ENCODE measurements around the gene AIRE. TPM values are rescaled to one million over a fixed set of nuclear protein-coding genes. Genes with fewer than 3 reads are reported as not detected.

Gene AIRE
- total RNA-seq, 1 donor from 2014 or later: 0.13 TPM

- H3K4me1 Mint-ChIP-seq: no peaks in the 10 kb centered on the region
- H3K27me3 Mint-ChIP-seq (ENCODE audit: low read depth): no peaks in the 10 kb centered on the region
- H3K9me3 Mint-ChIP-seq: no peaks in the 10 kb centered on the region
- TF ChIP-seq CTCF (IDR thresholded peaks at IDR 0.05; ENCODE audit: unreplicated experiment): no peak
- DNase-seq (ENCODE audit: low spot score in 2 of 2, unreplicated experiment in 2 of 2): no peak
- H3K4me3 Mint-ChIP-seq: no peak overlapping the region
- no peak overlapping the region for H3K27ac Mint-ChIP-seq
- peaks cover 8% of the 10 kb centered on the region for H3K36me3 Mint-ChIP-seq
These were observed 27.8 kb downstream of the AIRE start for GRCh38 chr21:44313451-44313850.

GRCh38 chr21:44314128-44314527 is 28.5 kb downstream of the AIRE start:
- H3K4me3 Mint-ChIP-seq: no peak overlapping the region
- TF ChIP-seq CTCF (IDR thresholded peaks at IDR 0.05; ENCODE audit: unreplicated experiment): no peak
- no peaks in the 10 kb centered on the region for H3K4me1 Mint-ChIP-seq
- H3K27me3 Mint-ChIP-seq (ENCODE audit: low read depth): no peaks in the 10 kb centered on the region
- H3K27ac Mint-ChIP-seq: no peak overlapping the region
- no peaks in the 10 kb centered on the region for H3K9me3 Mint-ChIP-seq
- no peak for DNase-seq (ENCODE audit: low spot score in 2 of 2, unreplicated experiment in 2 of 2)
- H3K36me3 Mint-ChIP-seq: peaks cover 8% of the 10 kb centered on the region

GRCh38 chr21:44314561-44314960 is 28.9 kb downstream of the AIRE start:
- TF ChIP-seq CTCF (IDR thresholded peaks at IDR 0.05; ENCODE audit: unreplicated experiment): no peak
- H3K4me3 Mint-ChIP-seq: no peak overlapping the region

GRCh38 chr21:44315691-44316203 is 30.1 kb downstream of the AIRE start:
- Mint-ChIP-seq H3K36me3 (peaks cover 8% of the 10 kb centered on the region), H3K27ac (no peak overlapping the region), H3K4me1 (no peaks in the 10 kb centered on the region), H3K4me3 (no peak overlapping the region), H3K9me3 (no peaks in the 10 kb centered on the region), H3K27me3 (ENCODE audit: low read depth) (no peaks in the 10 kb centered on the region)
- no peak for TF ChIP-seq CTCF (IDR thresholded peaks at IDR 0.05; ENCODE audit: unreplicated experiment)
- no peak for DNase-seq (ENCODE audit: low spot score in 2 of 2, unreplicated experiment in 2 of 2)

More at GRCh38 chr21:44314561-44314960, 28.9 kb downstream of the AIRE start:
- no peak for DNase-seq (ENCODE audit: low spot score in 2 of 2, unreplicated experiment in 2 of 2)
- Mint-ChIP-seq H3K4me1 (no peaks in the 10 kb centered on the region), H3K9me3 (no peaks in the 10 kb centered on the region), H3K36me3 (peaks cover 8% of the 10 kb centered on the region), H3K27ac (no peak overlapping the region), H3K27me3 (ENCODE audit: low read depth) (no peaks in the 10 kb centered on the region)

GRCh38 chr21:44316277-44316900 is 30.7 kb downstream of the AIRE start:
- H3K9me3 Mint-ChIP-seq: no peaks in the 10 kb centered on the region
- peaks cover 3% of the 10 kb centered on the region for H3K36me3 Mint-ChIP-seq
- no peaks in the 10 kb centered on the region for H3K4me1 Mint-ChIP-seq
- no peak for DNase-seq (ENCODE audit: low spot score in 2 of 2, unreplicated experiment in 2 of 2)
- H3K4me3 Mint-ChIP-seq: no peak overlapping the region
- H3K27ac Mint-ChIP-seq: no peak overlapping the region
- H3K27me3 Mint-ChIP-seq (ENCODE audit: low read depth): no peaks in the 10 kb centered on the region
- no peak for TF ChIP-seq CTCF (IDR thresholded peaks at IDR 0.05; ENCODE audit: unreplicated experiment)

Data from mesothelial cell of epicardium (in vitro differentiated cells).